K562 (cell line): ENCODE results near the gene ZDHHC22. TPM values are rescaled to one million over a fixed set of nuclear protein-coding genes. Genes with fewer than 3 reads are reported as not detected.
A peak's percentile ranks its signal among the peaks of the same experiment; 100 is the strongest.

ENCODE experiments used
- ATAC-seq: fragments of 200-7000 bp; cut with Tn5 transposase; 3 replicates; pipeline ENCODE4 v1.9.1; 2020; ENCODE audit warnings: moderate library complexity
- BruUV-seq: library from RNA; stranded (reverse); fragments of 400-500 nt; replicated peaks from 2 replicates; lab custom pipeline; 2021; lab: Mats Ljungman, UMichigan
- CTCF ChIA-PET: fragments of 300-600 bp; formaldehyde crosslinking; extraction: SDS; loops from one replicate; lab custom pipeline; 2021; ENCODE audit warnings: low intra/inter-chr PET ratio; lab: Yijun Ruan, JAX
- POLR2A ChIA-PET: fragments of 300-600, 350-650 bp; sonication (Branson Sonifier 250); formaldehyde crosslinking; extraction: SDS; loops from one replicate; lab custom pipeline; 2021; ENCODE audit warnings: antibody characterized with exemption, inconsistent platforms; lab: Yijun Ruan, JAX
- DNase-seq, 4 experiments: peaks; one replicate each; pipeline versions ENCODE4 v3.0.0 to v3.0.0-alpha.2; 2011 to 2018; ENCODE audit warnings: low spot score in 3 of 4, mixed read lengths in 3 of 4; ENCODE audit errors: extremely low read depth in 1 of 4
- FAIRE-seq: peaks from 2 replicates; lab custom pipeline; 2011; peaks lifted over from hg19 to GRCh38; lab: Jason Lieb, UNC
- H2AFZ ChIP-seq: 2 replicates; pipeline ENCODE4 v1.6.0; 2011; ENCODE audit warnings: low read depth, low read length, control low read depth, inconsistent platforms
- H3K27ac ChIP-seq: fragments of 200-600 bp; 3 replicates; pipeline ENCODE4 v1.8.0; 2011; ENCODE audit warnings: low read depth, mild to moderate bottlenecking, control low read depth, inconsistent platforms, low read length, moderate library complexity, mixed read lengths; ENCODE audit errors: extremely low read depth
- H3K27me3 ChIP-seq, 2 experiments: fragments of 300-600 bp in 1 of 2; 2 replicates in 1 of 2; 3 replicates in 1 of 2; pipeline versions ENCODE4 v1.6.0 to v1.8.0; 2011; ENCODE audit warnings: inconsistent platforms in 2 of 2, low read length in 2 of 2, mild to moderate bottlenecking in 1 of 2, mixed read lengths in 1 of 2, moderate library complexity in 1 of 2; ENCODE audit not compliant: control insufficient read depth in 2 of 2, insufficient read depth in 2 of 2
- H3K36me3 ChIP-seq: fragments of 300-600 bp; 3 replicates; pipeline ENCODE4 v1.8.0; 2011; ENCODE audit warnings: mild to moderate bottlenecking, low read length, inconsistent platforms; ENCODE audit not compliant: control insufficient read depth, insufficient read depth
- H3K4me1 ChIP-seq, 2 experiments: fragments of 200-600 bp in 1 of 2; replicated peaks in 1 of 2; 2 replicates in 1 of 2; 3 replicates in 1 of 2; pipeline versions ENCODE4 v1.5.1 to v1.8.0; 2011; ENCODE audit warnings: inconsistent platforms in 2 of 2, low read length in 2 of 2, mild to moderate bottlenecking in 1 of 2, mixed read lengths in 1 of 2, moderate library complexity in 1 of 2; ENCODE audit not compliant: control insufficient read depth in 2 of 2, insufficient read depth in 2 of 2
- H3K4me2 ChIP-seq: 2 replicates; pipeline ENCODE4 v1.6.1; 2011; ENCODE audit warnings: low read length, control low read depth, inconsistent platforms, mixed read lengths; ENCODE audit not compliant: insufficient read depth
- H3K4me3 ChIP-seq: fragments of 200-600 bp; sonication (generic), shearing (Covaris generic); 2 replicates; pipeline ENCODE4 v1.5.1; 2016; ENCODE audit warnings: control low read depth, inconsistent platforms
- H3K79me2 ChIP-seq: fragments of 200-600 bp; 3 replicates; pipeline ENCODE4 v1.8.0; 2011; ENCODE audit warnings: low read length, inconsistent platforms; ENCODE audit not compliant: control insufficient read depth, insufficient read depth
- H3K9ac ChIP-seq, 2 experiments: 2 replicates each; pipeline versions ENCODE4 v1.6.0 to v1.6.1; 2011; ENCODE audit warnings: low read depth in 2 of 2, low read length in 2 of 2, control low read depth in 1 of 2, inconsistent platforms in 1 of 2, mild to moderate bottlenecking in 1 of 2, mixed read lengths in 1 of 2; ENCODE audit not compliant: insufficient read depth in 1 of 2
- H3K9me1 ChIP-seq: one replicate; pipeline ENCODE4 v1.6.0; 2011; ENCODE audit warnings: inconsistent platforms, mild to moderate bottlenecking, low read length, moderate library complexity; ENCODE audit not compliant: control insufficient read depth, insufficient read depth
- H3K9me3 ChIP-seq: replicated peaks from 2 replicates; pipeline ENCODE4 v1.5.1; 2011; ENCODE audit warnings: low read depth, low read length, inconsistent platforms; ENCODE audit not compliant: control insufficient read depth, insufficient read depth
- H4K20me1 ChIP-seq: replicated peaks from 2 replicates; pipeline ENCODE4 v1.6.1; 2011; ENCODE audit warnings: low read length, inconsistent platforms, mixed read lengths; ENCODE audit not compliant: control insufficient read depth, insufficient read depth
- WGBS: fragments of 100-300 bp; shearing (Covaris generic); methylation state at CpG from one replicate; pipeline ENCODE4 v1.1.6; 2016; ENCODE audit warnings: low coverage, mixed read lengths; ENCODE audit not compliant: insufficient coverage; ENCODE audit errors: missing lambda C conversion rate; 5-methylcytosine and 5-hydroxymethylcytosine counted together
- in situ Hi-C: fragments of 300-500 bp; cut with MboI; formaldehyde crosslinking; loops from 4 replicates; pipeline ENCODE4 v1.15.0; 2018; ENCODE audit warnings: inconsistent platforms, mixed read lengths
- intact Hi-C: fragments of 100-400 bp; cut with micrococcal nuclease; formaldehyde crosslinking; loops from 2 replicates; pipeline ENCODE4 v1.14.2; 2022
- polyA plus RNA-seq, 8 experiments: library from polyadenylated mRNA; depleted of rRNA in 4 of 8; stranded (reverse) in 5 of 8; unstranded in 3 of 8; fragments of >200 nt; fragmentation: Nextera tagmentation in 2 of 8; fragmentation: Illumina TruSeq in 1 of 8; extraction: Ambion mirVana in 2 of 8; extraction: Trizol in 1 of 8; gene quantifications; 2 replicates each; pipeline versions ENCODE4 v1.2.1 to v1.2.3, GENCODE V29; 2011 to 2014; ENCODE audit warnings: inconsistent platforms in 1 of 8, missing spikeins in 1 of 8
- total RNA-seq, 7 experiments: library from RNA; depleted of rRNA in 6 of 7; stranded (reverse); fragments of >200 nt in 6 of 7; fragmentation: Illumina TruSeq in 2 of 7; extraction: Trizol in 2 of 7; gene quantifications; 2 replicates each; pipeline versions ENCODE4 v1.2.1 to v1.2.3, GENCODE V29; 2011 to 2021; ENCODE audit warnings: low replicate concordance in 1 of 7
- TF ChIP-seq, protein P1 (sequence below): sonication (generic); formaldehyde crosslinking; IDR thresholded peaks from 2 replicates; pipeline ENCODE4 v1.8.1; 2023; ENCODE audit warnings: mild to moderate bottlenecking, missing genetic modification reagents, moderate library complexity
- TF ChIP-seq, protein P2 (sequence below): fragments of 450-650 bp; IDR thresholded peaks from 2 replicates; pipeline ENCODE4 v1.6.1; 2016
- TF ChIP-seq, protein P3 (sequence below): fragments of 450-650 bp; IDR thresholded peaks from 2 replicates; pipeline ENCODE4 v1.6.1; 2016; ENCODE audit warnings: antibody characterized with exemption

Gene ZDHHC22
- total and polyA plus RNA-seq, 9 of the 15 experiments (the other 6 are each of a cell fraction or from before 2014, with no cell fraction given): not detected

DNA sequence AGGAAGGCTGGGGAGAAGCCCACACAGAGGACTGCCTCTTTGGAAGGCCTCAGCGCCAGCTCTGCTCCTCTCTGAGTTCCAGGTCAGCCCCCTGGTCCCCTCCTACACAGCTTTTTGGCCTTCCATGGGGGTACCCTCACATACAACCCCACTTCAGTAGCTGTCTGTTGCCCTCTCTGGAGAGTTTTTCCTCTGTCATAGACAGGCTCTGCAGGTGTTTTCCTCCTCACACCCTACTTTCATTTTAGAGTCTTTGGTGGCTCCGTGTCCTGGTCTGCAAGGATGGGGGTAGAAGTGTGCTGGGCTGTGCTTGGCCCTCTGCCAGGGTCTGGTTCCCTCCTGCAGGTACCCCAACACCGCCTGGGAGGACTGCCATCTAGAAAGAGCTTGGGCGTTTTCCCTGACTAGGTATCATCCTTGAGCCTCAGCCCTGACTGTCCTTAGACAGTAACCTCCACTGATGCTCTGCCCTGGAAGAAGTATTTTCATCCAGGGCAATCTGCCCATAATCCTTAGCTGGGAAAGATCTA lies 15.1 kb downstream of the ZDHHC22 start:
- TF ChIP-seq, protein P1, sequence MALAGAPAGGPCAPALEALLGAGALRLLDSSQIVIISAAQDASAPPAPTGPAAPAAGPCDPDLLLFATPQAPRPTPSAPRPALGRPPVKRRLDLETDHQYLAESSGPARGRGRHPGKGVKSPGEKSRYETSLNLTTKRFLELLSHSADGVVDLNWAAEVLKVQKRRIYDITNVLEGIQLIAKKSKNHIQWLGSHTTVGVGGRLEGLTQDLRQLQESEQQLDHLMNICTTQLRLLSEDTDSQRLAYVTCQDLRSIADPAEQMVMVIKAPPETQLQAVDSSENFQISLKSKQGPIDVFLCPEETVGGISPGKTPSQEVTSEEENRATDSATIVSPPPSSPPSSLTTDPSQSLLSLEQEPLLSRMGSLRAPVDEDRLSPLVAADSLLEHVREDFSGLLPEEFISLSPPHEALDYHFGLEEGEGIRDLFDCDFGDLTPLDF (CRISPR knock-in tag): no peak
- TF ChIP-seq, all 486 proteins: peak for 0
- DNase-seq: no peak
- Histone ChIP-seq H3K4me2 (no peak overlapping the region), H3K9me1 (no peaks in the 10 kb centered on the region), H3K4me1 (peaks cover 0 to 22% of the 10 kb centered on the region in 2 experiments; a peak in 4 of 5 replicates), H3K27me3 (peaks cover 0 to 26% of the 10 kb centered on the region in 2 experiments; a peak in 2 of 5 replicates), H2AFZ (no peak overlapping the region), H4K20me1 (no peaks in the 10 kb centered on the region; the same call in 1 of the 2 replicates), H3K27ac (no peak overlapping the region), H3K36me3 (no peaks in the 10 kb centered on the region), H3K79me2 (no peaks in the 10 kb centered on the region), H3K4me3 (no peak overlapping the region), H3K9ac (no peak overlapping the region), H3K9me3 (no peaks in the 10 kb centered on the region)
- 6% methylated on average over 4 of the region's 4 CpGs for WGBS
- FAIRE-seq: no peak
- BruUV-seq: no TSS peak
- intact Hi-C loops: no loop called here
- in situ Hi-C loops: no loop called here
- ChIA-PET CTCF (no interaction called here), POLR2A (no interaction called here)
- ATAC-seq: no peak

DNA sequence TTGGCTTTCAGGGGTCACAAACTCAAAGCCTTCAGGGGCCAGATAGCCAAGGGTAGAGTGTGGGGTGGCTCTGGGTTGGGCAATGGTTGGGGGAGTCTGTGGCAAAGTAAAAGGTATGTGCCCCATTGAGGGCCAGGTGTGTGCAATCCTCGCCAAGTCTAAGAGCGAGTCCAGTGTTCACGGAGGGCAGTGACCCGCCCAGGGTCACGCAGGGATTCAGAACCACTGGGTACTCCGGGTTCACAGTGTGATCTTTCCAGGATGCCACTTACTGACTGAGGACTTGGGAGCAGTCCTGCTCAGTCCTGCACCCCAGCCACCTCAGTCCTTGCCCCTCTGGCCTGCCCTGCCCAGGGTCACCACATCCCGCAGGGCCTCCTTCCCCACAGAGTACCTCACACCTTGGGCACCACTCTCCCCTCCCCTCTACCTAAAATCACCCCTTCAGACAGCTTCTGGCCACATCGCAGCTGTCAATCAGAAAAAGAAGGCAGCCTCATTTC lies 15.7 kb downstream of the ZDHHC22 start:
- Histone ChIP-seq H3K9ac (no peak overlapping the region), H3K4me2 (no peak overlapping the region), H3K27ac (no peak overlapping the region), H3K9me1 (no peaks in the 10 kb centered on the region), H3K9me3 (no peaks in the 10 kb centered on the region), H3K36me3 (no peaks in the 10 kb centered on the region), H2AFZ (no peak overlapping the region), H3K4me3 (no peak overlapping the region), H3K79me2 (no peaks in the 10 kb centered on the region), H3K4me1 (peaks cover 0 to 22% of the 10 kb centered on the region in 2 experiments; a peak in 4 of 5 replicates), H4K20me1 (no peaks in the 10 kb centered on the region; the same call in 1 of the 2 replicates), H3K27me3 (peaks cover 0 to 26% of the 10 kb centered on the region in 2 experiments; a peak in 2 of 5 replicates)
- no TSS peak for BruUV-seq
- ChIA-PET POLR2A (no interaction called here), CTCF (no interaction called here)
- FAIRE-seq (no peak), ATAC-seq (no peak), DNase-seq (no peak)
- 30% methylated on average over 4 of the region's 8 CpGs for WGBS
- in situ Hi-C loops: no loop called here
- intact Hi-C loops: no loop called here
- TF ChIP-seq, protein P2, sequence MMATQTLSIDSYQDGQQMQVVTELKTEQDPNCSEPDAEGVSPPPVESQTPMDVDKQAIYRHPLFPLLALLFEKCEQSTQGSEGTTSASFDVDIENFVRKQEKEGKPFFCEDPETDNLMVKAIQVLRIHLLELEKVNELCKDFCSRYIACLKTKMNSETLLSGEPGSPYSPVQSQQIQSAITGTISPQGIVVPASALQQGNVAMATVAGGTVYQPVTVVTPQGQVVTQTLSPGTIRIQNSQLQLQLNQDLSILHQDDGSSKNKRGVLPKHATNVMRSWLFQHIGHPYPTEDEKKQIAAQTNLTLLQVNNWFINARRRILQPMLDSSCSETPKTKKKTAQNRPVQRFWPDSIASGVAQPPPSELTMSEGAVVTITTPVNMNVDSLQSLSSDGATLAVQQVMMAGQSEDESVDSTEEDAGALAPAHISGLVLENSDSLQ: peak; percentile 10; the same call in 1 of the 2 replicates
- TF ChIP-seq, protein P3, sequence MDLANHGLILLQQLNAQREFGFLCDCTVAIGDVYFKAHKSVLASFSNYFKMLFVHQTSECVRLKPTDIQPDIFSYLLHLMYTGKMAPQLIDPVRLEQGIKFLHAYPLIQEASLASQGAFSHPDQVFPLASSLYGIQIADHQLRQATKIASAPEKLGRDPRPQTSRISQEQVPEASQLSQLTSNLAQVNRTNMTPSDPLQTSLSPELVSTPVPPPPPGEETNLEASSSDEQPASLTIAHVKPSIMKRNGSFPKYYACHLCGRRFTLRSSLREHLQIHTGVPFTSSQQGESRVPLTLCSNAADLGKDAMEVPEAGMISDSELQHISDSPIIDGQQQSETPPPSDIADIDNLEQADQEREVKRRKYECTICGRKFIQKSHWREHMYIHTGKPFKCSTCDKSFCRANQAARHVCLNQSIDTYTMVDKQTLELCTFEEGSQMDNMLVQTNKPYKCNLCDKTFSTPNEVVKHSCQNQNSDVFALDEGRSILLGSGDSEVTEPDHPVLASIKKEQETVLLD: no peak
